LNCAP (cell line): ENCODE data around the gene TXNDC16.

Experiments
- TF ChIP-seq, protein P1 (sequence below): fragments of 450-650 bp; IDR thresholded peaks from 2 replicates; pipeline ENCODE4 v1.5.1; 2017; ENCODE audit warnings: mild to moderate bottlenecking

The TXNDC16 gene

DNA sequence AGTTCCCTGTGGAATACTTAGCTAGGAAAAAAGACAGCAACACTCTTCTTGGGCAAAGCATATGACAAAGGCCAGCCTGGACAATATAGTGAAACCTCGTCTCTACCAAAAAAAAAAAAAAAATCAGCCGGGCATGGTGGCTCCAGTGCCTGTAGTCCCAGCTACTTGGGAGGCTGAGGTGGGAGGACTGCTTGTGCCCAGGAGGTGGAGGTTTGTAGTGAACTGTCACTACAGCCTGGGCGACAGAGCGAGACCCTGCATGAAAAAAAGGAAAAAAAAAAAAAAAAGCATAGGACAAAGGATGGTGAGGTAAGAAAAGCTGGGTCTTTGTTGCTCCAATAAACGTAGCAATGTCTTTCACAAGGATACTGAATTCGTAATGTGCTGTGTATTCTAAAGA, 1.1 kb downstream of the TXNDC16 start:
- TF ChIP-seq, protein P1, sequence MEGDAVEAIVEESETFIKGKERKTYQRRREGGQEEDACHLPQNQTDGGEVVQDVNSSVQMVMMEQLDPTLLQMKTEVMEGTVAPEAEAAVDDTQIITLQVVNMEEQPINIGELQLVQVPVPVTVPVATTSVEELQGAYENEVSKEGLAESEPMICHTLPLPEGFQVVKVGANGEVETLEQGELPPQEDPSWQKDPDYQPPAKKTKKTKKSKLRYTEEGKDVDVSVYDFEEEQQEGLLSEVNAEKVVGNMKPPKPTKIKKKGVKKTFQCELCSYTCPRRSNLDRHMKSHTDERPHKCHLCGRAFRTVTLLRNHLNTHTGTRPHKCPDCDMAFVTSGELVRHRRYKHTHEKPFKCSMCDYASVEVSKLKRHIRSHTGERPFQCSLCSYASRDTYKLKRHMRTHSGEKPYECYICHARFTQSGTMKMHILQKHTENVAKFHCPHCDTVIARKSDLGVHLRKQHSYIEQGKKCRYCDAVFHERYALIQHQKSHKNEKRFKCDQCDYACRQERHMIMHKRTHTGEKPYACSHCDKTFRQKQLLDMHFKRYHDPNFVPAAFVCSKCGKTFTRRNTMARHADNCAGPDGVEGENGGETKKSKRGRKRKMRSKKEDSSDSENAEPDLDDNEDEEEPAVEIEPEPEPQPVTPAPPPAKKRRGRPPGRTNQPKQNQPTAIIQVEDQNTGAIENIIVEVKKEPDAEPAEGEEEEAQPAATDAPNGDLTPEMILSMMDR, result no peak

DNA sequence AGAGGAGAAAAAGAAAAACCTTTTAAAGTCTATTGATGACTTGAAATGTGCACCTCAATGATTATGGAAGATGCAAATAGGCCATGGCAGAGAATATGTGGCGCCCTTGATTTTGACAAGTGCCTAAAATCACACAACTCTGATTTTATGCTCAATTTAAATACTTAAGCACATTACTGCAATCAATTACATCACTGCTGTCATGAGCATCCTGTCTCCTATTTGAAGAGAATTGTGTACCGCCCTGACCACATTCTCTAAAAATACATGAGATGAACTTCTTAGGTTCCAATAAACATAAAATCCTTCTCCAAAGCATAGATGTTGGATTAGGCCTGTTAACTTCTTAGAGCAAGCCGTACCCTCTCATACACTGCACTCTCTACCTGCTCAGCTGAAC, 1.6 kb downstream of the TXNDC16 start:
- TF ChIP-seq, protein P1, result no peak

DNA sequence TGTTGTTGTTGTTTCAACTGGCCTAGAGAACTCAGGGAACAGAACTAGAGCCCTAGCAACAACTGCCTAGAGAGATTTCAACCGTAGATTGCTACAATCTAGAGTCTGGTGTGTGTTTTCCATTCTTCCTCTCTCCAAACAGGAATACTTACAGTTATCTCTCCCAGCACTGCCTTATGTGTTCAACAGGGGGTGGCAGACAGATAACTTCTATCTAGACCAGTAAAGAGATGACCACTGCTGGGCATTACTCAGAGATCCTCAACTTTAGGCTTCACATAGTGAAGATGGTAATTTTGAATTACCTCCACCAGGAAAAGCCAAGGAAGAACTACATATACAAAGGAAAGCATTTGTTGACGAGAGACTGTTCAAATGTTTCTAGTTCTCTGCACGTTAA, 4.8 kb downstream of the TXNDC16 start:
- TF ChIP-seq, protein P1, result no peak

DNA sequence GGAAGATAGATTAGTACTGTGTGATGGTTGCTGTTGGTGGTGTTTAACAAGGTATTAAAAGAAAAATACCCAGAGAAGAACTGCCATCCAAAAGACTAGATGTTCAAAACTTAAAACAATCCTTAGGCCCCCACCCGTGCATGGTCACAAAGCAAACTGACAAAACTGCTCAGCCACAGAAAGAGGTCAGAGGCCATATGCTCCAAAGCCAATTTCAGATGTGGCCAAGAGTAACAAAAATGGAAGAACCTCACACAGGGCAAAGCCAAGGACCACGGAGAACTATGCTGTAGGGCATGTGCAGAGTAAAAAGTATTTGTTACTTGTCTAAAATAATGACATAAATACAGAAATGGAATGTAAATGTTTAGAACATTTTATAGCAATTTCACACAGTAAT, 5.3 kb downstream of the TXNDC16 start:
- TF ChIP-seq, protein P1, result no peak

DNA sequence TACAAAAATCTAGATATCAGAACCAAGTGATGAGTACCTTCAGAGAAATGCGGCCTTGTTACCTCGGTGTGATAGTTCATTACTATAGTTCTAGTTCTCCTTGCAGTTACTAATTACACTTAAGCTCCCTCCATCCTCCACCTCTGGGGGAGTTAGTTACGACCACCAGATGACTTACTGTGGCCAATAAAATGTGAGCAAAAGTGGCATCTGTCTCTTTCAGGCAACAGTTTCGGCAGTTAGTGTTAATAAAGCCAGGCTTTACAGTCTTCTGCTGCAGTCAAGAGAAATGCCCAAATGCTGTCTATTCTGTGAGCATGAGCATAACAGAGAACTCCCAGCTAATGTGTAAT, 6.0 kb downstream of the TXNDC16 start:
- TF ChIP-seq, protein P1, result no peak

DNA sequence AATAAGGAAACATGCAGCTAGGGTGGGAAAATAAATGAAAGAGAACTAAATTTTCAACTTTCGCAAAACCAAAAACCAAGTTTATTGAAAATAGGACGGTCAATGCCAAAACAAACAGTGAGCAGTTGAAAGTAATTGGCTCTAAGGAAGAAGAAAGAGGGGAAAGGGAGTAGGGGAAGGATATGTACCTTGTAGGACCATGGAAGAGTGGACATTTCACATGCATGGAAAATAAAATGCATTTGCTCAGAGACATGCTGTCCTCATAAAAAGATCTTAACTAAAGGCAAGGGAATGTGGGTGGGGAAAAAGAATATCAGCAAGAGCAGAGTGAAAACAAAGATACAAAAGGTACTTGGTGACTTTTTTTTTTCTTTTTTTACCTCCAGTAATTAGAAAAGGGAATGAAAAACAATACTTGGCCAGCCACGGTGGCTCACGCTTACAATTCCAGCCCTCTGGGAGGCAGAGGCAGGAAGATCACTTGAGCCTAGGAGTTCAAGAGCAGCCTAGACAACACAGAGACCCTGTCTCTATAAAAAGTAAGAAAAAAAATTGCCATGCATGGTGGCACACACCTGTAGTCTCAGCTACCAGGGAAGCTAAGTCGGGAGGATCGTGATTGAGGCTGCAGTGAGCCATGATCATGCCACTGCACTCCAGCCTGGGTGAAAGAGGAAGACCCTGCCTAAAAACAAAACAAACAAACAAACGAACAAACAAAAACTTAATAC, 6.6 kb downstream of the TXNDC16 start:
- TF ChIP-seq, protein P1, result no peak

DNA sequence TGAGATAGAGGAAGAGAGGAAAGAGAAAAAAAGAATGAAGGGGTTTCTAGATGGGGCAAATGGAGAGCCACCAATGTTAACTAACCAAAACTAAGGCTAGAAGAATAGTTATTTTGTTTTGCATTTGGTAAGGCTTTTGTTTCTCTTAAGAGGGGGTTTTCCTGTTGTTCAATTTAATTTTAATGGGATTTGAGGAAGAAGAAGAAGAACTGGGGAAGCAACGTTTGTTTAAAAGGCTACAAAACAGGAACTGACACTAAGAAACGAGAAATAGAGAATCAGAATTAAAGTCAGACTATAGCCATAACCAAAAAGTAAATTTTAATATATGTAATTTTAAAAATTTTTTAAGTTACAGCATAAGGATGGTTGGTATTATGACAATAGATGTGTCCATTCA, 13.7 kb downstream of the TXNDC16 start:
- TF ChIP-seq, protein P1, result no peak

DNA sequence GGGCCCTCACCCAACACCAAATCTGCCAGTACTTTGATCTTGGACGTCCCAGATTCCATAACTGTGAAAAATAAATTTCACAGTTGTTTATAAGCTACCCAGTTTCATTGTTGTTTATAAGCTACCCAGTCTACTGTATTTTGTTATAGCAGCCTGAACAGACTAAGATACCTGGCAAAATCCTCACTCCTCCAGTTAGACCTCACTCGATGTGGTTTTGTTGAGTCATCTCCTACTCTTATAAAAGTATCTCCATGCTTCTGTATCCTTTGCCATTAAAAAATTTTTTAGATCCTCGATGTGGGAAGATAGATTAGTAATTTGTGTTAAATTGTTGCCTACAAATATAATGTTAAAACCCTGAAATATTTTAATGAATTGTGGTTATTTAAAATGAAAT, 16.0 kb downstream of the TXNDC16 start:
- TF ChIP-seq, protein P1, result no peak
